Stimulated activated CD4-positive, alpha-beta T cell treated with anti-CD3 and anti-CD28 coated beads, Interleukin-2, amount 100 ng/mL, for 48 hours (primary cell): Measurements from ENCODE around the gene LYRM4.
A peak's percentile ranks its signal among the peaks of the same experiment; 100 is the strongest.
"Not testable (repeated sequence)": the region's sequence is repeated elsewhere in the genome, so short reads cannot be mapped to it uniquely, and the experiment has no call there.

Source experiments
- DNase-seq, 2 donors: peaks; one replicate each; pipeline ENCODE4 v3.0.0-alpha.2; 2020

Gene LYRM4

DNA sequence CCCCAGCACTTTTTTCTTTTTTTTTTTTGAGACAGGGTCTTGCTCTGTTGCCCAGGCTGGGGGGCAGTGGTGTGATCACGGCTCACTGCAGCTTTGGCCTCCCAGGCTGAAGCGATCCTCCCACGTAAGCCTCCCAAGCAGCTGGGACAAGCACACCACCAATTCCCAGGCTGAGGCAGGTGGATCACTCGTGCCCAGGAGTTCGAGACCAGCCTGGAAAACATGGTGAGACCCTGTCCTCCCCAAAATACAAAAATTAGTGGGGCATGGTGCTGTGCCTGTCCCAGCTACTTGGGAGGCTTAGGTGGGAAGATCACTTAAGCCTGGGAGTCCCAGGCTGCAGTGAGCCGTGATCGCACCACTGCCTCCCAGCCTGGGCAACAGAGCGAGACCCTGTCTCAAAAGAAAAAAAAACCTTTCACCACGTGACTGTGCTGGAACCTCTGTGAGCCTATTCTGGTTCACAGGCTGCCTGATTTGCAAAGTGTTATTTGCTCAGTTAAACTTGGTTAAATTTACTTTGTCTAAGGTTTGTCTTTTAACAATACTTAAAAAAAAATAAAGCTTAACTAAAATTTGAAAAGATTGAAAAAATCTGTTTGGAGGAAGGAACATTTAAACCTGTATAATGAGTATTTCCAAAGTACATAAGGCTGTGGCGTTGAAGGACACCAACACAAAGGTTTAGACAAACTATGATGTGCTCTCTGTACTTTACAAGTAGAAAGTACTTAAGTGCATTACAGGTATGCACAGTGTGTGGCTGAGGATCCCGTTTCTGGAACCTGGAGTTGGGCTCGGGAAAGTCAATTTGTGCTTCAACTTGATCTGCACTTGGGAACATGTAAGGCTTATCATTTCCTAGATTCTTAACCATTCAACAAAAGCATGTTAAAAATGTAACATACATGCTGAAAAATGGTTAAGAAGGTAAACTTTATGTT lies 120.7 kb downstream of the LYRM4 start:
- DNase-seq = no peak

DNA sequence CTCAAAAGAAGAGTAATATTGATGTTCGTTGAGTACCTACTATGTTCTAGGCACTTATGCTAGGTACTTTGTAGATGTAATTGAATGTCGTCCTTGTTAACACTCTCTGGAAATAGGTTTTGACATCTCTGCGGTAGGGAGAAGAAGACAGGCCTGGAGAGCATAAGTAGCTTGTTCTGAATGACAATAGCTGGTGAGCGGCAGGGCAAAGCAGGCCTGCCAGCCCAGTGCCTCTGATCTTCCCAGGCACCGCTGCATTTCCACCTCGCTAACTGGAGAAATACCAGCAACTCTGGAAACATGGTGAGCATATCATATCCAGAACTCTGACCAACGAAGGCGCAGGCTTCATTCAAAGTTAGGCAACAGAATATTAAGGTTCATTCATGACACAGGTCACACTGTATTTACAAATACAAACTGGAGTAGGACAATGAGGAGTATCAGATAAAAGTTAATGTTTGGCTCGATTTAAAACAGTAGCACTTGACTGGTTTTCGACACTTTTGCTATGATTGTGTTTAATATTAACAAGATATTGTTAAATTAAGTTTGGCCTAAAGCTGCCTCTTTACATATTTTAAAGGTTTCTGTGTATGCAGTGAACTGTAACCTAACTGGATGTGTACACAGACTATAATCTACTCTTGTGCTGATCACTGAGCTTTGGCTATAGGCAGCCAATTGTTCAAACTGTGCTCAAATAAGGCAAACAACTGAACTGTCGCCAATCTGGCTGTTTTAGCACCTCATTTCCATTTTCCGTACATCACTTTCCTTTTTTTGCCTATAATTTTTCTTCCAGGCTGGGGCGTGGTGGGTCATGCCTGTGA lies 121.5 kb downstream of the LYRM4 start:
- no peak for DNase-seq

DNA sequence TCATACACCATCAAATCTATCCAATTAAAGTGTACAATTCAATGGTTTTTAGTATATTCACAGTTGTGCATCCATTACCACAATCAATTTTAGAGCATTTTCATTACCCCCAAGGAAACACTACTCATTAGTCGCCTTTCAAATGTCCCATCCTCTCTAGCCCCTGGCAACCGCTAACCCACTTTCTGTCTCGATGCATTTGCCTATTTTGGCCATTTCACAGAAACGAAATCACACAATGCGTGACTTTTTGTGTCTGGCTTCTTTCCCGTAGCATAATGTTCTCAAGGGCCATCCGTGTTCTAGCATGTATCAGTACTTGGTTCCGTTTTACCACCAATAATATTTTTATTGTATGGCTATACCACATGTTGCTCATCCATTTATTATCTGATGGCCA lies 123.9 kb downstream of the LYRM4 start:
- no peak for DNase-seq

DNA sequence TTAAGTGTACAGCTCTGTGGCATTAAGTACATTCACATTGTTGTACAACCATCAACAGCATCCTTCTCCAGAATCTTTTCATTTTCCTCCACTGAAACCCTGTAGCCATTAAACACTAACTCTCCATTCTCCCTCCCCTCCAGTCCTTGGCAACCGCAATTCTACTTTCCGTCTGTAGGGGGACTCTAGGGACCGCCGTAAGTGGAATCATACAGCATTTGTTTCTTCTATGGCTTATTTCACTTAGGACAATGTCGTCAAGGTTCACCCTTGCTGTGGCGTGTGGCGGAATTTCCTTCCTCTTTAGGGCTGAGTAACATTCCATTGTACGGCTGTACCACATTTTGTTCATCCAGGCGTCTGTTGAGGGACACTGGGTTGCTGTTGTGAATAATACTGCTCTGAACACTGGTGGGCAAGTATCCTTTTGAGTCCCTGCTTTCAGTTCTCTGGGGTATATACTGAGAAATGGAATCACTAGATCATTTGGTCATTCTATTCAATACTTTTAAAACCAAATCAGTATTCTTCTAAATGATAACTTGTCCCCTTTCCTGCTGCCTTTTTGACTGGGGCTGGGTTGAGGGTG lies 124.9 kb downstream of the LYRM4 start:
- DNase-seq = peak; percentile 37 to 41

DNA sequence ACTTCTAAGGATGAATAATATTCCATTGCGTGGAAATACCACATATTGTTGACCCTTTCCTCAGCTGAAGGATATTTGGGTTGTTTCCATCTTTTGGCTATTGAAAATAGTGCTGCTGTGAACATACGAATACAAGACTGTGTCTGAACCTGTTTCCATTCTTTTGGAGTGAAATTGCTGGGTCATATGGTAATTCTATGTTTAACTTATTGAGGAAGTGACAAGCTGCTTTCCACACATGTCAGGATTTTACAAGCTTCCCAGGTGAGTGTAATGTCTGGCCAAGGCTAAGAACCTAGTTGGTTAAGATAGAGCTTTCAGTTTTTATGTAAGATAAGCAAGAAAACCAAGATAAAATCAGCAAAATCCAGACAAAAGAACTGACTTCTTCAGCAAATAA lies 126.8 kb downstream of the LYRM4 start:
- DNase-seq = no peak

DNA sequence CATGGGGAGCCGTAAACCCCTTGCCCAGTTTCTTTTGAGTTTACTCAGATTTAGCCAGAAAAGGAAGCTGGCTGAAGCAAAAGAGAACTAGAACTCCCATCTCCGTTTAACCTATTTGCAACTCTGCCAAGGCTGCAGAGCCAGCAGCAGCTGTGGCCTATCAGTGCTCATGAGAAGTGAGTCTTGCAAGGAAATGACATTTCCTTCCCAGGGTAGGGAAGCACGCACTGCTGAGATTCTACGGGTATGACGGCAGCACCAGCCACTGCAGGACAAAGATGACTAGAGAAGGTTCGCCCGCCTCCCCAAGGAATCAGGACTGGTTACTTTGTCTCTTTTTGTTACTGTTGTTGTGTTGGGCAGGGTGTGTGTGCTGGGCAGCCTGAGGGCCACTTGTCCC lies 128.0 kb downstream of the LYRM4 start:
- DNase-seq = no peak

DNA sequence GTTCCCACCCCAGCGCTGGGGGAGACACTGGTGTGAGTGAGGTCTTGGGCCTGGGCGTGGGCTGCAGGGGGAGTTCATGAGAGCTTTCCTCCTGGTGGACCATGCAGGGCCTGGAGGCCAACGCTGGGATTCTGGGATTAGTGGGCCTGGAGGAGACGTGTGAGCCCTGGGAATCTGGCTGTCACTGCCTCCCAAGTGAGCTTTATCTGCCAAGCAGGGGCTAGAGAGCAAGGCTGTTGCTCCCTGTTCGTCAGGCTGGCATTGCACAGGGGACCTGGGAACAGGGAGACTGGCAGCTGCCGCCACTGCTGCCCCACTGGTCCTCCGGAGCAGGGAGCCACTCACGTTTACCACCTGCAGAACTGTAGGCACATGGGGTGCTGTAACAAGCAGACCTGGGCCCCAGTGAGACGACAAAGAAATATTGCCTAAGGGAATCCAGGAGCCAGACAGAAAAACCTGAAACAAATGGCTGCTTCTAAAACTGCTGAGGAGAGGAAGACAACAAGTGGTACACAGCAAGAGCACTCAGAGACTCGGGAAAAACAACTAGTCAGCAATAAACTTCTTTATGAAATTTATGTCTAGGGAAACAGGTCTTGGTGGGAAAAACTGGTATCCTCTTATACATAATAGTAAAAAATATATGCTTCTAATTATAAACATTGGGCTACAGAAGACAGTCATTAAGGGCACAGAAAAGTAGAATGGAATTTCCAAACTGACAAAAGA lies 130.4 kb downstream of the LYRM4 start:
- no peak for DNase-seq

DNA sequence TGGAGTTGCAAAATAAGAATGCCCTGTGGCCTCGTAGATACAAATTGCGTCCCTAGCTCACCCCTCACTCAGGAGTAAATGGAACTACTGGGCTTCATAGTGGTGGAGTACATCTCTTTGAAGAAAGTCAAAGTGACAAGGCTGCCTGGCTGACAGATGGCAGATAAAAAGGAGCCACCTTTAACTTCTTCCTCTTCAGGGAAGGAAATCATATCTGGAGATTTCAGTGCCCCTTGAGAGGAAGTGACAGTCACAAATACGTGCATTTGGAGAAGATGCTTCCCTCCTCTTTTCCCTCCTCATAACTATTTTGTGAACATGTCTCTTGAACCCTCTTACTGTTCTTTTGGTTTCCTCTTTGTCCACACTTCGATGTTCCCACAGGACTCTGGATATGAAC lies 132.4 kb downstream of the LYRM4 start:
- DNase-seq = no peak

DNA sequence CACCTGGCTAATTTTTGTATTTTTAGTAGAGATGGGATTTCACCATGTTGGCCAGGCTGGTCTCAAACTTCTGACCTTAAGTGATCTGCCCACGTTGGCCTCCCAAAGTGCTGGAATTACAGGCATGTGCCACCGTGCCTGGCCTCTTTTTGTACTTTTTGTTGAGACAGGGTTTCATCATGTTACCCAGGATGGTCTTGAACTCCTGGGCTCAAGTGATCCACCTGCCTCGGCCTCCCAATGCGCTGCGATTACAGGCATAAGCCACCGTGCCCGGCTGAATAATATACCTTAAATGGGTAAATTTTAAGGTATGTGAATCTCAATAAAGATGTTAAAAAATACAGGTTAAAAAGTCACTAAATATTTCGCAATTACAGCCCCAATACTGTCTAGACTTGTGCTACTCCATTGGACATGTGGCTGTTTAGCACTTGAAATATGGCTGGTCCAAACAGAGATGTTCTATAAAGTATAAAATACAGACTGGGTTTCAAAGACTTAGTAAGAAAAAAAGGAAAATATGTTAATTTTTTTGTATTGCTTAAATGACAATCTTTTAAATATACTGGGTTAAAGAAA lies 133.6 kb downstream of the LYRM4 start:
- DNase-seq = no peak

DNA sequence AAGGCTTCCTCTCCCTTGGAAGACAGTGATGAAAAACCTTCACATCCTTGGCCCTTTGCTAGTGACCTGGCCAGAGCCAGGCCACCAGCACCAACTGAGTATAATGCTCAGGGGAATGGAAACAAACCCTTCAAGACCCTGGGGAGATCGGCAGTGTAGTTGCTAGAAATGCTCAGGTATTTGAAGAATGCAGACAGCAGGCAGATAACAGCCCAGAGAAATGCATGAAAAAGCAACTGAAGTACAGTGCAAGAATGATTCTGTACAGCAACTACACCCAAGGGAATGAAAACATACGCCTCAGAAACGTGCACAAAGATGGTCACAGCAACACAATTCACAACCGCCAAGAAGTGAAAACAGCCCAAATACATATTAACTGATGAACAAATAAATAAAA lies 134.5 kb downstream of the LYRM4 start:
- no peak for DNase-seq

DNA sequence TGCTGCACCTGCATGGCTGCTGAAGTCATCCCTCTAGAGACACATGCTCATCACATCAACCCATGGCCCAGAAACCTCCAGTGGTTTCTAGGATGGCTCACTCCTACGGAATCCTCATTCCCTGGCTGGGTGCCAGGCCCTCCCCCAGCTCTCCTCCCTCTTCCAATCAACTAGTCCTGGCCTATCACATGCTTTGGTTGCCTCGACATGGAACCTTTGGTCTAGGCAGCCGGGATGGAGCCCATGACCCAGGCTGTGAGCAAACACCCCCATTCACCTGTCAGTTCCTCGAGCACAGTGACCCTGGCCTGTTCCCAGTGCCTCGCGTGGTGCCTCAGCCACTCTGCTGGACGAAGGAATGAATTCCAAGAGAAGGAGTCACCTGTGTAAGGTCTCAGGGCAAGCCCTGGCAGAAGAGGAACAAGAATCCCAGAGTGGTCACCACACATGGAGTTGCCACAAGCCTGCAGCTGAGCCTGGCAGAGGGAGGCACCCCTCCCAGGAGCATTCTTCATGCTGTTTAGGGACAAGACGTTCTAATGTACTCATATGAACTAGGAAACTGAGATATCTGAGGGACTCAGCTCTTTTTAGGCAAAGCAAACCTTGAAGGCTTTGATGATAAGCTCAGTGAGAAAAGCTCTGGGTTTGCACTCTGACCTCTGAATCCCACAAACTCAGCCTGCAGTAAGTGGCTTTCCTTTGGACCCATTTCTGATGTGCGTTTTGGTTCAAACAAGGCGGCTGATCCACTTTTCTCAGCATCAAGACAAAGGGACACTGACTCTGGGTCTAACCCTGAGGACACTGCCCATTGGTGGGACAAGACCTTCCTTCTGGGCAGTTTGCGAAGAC lies 135.4 kb downstream of the LYRM4 start:
- no peak for DNase-seq

DNA sequence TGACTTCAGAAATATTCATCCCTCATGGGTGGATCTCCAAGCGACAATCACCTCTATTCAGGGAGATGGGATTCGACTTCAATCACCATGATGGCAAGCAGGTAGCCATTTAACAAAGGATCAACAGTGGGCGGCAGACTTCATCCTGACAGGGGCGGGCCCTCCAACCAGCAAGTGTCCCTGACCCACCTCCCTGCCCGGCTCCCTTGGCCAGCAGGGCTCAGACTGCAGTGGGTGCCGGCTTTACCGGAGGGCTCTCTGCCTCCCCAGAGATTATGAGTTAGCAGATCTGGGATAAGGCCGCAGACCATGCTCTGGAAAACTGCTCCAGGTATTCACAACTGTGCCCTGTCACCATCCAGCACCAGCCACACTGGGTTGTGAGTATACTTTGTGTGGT lies 136.2 kb downstream of the LYRM4 start:
- no peak for DNase-seq

DNA sequence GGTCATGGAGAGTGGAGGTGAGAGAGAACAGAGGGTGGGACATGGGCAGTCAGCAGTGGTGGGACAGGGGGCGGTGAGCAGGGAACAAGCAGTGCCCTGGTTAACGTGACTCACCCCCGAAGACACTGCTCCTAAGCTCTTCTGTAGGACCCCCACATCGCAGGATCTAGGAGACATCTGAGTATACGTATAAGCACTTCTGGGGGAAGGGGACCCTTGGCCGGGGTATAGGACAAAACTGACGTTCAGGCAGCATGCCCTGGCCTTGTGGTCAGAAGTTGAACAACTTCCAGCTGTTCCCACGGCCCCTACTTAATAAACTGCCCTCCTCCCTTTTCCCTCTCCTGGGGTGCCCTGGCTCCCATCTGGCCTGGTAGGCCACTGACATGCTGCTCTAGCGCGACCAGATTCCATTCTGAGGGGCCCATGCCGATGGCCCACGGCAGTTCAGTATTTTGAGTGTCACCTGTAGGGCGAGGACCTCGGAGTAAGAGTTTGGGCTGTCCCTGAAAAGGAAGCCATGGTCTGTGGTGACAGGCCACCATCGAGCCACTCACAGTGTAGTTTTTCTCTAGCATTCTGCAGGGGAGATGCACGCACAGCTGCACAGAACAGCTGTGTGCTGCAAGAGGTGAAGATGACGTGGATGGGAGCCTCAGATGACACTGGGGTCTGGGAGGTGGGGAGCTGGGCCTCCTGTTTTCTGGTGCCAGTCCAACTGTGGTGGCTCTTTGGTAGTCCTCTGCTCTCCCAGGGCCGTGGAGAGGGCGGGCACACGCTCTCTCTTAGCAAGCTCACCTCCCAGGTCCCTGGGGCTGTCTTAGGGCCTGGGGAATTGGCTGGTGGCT lies 137.2 kb downstream of the LYRM4 start:
- no peak for DNase-seq

DNA sequence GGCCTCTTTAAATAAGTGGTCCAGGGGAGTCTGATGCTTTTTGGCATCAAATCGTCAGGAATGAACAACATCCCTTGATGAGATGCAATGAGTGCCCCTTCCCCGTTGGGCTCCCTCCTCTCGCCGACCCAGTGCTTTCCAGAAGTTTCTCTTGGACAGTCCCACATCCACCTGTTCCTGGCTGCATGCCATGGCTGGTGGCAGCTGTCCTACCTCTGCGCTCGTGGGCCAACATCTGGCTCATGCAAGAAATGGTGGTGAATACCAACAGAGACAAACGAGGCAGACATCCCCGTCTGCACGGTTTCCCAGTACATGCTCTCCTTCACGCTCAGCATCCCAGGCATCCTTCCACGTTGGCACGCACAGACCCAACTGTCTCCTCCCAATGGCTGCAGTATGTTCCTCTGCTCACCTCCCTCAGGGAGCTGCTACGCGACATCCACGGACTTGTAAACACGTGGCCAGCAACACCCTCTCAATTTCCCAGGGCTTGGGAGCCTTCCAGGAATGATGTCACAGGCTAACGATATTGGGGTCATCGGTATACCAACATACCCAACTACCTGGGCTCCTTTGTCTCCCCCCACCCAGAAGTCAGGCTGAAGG lies 138.1 kb downstream of the LYRM4 start:
- no peak for DNase-seq

DNA sequence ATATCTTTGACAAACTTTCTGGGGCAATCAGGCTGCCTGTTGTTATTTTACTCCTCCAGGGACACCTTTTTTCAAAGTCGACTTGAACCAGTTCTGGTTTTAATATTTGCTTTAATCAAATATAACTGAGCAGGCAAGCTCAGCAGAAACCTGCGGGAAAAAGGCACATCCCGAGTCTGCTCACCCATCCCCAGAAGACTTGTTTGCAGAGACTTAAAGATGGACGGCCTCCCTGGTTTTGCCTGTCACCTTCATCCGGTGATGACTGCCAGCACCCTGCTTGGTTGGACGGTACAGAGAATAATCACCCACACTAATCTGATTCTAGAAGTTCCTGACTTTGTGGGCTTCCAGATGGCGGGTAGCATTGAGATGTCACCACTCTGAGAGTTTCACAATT lies 138.8 kb downstream of the LYRM4 start:
- DNase-seq = no peak

DNA sequence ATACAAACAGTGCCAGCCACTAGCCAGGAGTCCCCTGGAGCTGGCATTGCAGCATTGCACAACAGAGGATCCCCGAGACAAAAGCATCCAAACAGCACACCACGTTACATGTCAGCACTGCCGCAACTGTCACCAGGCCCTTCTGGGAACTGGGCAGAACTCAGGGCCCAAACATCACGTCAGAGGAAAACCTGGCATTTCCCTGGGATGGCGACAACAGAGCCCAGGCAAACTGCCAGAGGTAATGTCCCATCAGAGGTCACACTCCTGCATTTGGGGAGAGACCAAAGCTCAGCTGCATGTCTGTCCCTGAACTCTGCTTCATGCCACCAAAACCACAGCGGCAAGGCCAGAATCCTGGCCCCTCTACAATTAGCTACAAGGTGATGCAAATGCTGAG lies 139.3 kb downstream of the LYRM4 start:
- no peak for DNase-seq

DNA sequence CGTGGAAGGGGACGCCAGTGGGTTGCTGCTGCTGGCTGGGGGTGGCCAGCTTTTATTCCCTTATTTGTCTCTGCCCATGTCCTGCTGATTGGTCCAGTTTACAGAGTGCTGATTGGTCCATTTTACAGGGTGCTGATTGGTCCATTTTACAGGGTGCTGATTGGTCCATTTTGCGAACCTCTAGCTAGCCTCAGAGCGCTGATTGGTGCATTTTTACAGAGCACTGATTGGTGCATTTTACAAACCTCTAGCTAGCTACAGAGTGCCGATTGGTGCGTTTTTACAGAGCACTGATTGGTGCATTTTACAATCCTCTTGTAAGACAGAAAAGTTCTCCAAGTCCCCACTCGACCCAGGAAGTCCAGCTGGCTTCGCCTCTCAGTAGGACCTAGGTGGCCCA lies 140.2 kb downstream of the LYRM4 start:
- not testable (repeated sequence) for DNase-seq

DNA sequence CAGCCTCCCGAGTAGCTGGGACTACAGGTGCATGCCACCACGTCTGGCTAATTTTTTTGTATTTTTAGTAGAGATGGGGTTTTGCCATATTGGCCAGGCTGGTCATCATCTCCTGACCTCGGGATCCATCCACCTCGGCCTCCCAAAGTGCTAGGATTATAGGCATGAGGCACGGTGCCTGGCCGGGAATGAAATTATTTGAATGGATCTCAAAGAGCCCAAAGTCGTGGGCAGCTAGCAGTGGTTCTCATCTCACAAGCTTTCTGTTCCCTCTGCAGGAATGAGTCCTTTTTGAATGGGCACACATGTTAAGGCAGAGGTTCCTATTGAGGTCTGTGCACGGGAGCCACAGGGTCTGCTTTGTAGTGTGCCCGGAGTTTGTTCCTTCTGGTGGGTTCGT lies 140.7 kb downstream of the LYRM4 start:
- no peak for DNase-seq

DNA sequence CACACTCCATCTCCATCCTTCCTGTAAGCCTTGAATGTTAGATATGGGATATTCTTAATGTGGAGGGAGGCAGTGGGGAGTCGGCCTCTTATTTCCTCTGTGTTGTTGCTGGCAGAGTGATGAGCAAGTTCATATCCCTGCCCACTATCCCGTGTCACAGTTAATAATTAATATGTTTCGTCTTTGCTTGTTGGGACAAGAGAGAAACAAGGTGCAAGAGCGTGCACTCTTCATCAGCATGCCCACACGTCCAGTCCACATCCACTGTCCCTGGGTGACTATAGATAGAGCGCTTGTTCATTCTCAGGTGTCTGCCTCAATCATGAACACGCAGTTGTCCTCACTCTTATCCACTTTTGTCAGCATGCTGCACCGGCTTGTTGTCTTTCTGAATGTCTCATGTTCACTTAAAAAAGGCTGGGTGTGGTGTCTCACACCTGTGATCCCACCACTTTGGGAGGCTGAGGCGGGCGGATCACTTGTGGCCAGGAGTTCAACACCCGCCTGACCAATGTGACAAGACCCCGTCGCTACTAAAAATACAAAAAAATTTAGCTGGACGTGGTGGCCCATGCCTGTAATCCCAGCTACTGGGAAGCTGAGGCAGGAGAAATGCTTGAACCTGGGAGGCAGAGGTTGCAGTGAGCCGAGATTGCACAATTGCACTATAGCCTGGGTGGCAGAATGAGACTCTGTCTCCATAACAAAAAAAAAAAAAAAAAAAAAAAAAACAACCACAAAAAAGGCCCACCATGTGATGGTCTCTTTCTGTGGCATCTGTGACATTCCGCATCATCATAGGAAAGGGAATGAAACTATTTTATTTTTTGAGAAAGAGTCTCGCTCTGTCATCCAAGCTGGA lies 141.4 kb downstream of the LYRM4 start:
- DNase-seq = no peak
